Neural progenitor cell (in vitro differentiated cells): ENCODE data around the gene ANO3. TPM values are rescaled to one million over a fixed set of nuclear protein-coding genes. Genes with fewer than 3 reads are reported as not detected.

Experiments used
- DNase-seq: peaks from one replicate; pipeline ENCODE4 v3.0.0-alpha.2; 2016; ENCODE audit warnings: low spot score
- H2AFZ ChIP-seq: fragments of 200-600 bp; sonication (generic); replicated peaks from 2 replicates; pipeline ENCODE4 v1.6.1; 2016; ENCODE audit warnings: antibody characterized with exemption
- H3F3A ChIP-seq: fragments of 200-600 bp; sonication (generic); 2 replicates; pipeline ENCODE4 v1.6.1; 2016; ENCODE audit warnings: antibody characterized with exemption, low read depth
- H3K27ac ChIP-seq: fragments of 200-600 bp; sonication (generic); 2 replicates; pipeline ENCODE4 v1.5.1; 2016; ENCODE audit warnings: mild to moderate bottlenecking
- H3K27me3 ChIP-seq: fragments of 200-600 bp; sonication (generic); 2 replicates; pipeline ENCODE4 v1.6.1; 2016; ENCODE audit warnings: mild to moderate bottlenecking, moderate library complexity
- H3K36me3 ChIP-seq: fragments of 200-600 bp; sonication (generic); 2 replicates; pipeline ENCODE4 v1.5.1; 2016
- H3K4me1 ChIP-seq: fragments of 200-600 bp; sonication (generic); 2 replicates; pipeline ENCODE4 v1.6.1; 2016; ENCODE audit warnings: mixed run types
- H3K4me2 ChIP-seq: fragments of 200-600 bp; sonication (generic); 2 replicates; pipeline ENCODE4 v1.6.1; 2016
- H3K4me3 ChIP-seq: fragments of 200-600 bp; sonication (generic); 2 replicates; pipeline ENCODE4 v1.5.1; 2016
- H3K79me2 ChIP-seq: fragments of 200-600 bp; sonication (generic); 2 replicates; pipeline ENCODE4 v1.6.1; 2016; ENCODE audit warnings: low read depth
- H3K9ac ChIP-seq: fragments of 200-600 bp; sonication (generic); 2 replicates; pipeline ENCODE4 v1.6.1; 2016
- H3K9me3 ChIP-seq: fragments of 200-600 bp; sonication (generic); 2 replicates; pipeline ENCODE4 v1.5.1; 2016; ENCODE audit warnings: low read depth
- H4K20me1 ChIP-seq: fragments of 200-600 bp; sonication (generic); 2 replicates; pipeline ENCODE4 v1.6.1; 2016; ENCODE audit warnings: low read depth
- H3K27ac Mint-ChIP-seq: 3 replicates; pipeline ENCODE4 v1.8.0; 2021; ENCODE audit warnings: mixed read lengths
- H3K27me3 Mint-ChIP-seq: 2 replicates; pipeline ENCODE4 v1.8.0; 2022; ENCODE audit warnings: low read depth, mild to moderate bottlenecking, inconsistent platforms, moderate library complexity, mixed read lengths; ENCODE audit not compliant: insufficient read depth
- H3K36me3 Mint-ChIP-seq: 3 replicates; pipeline ENCODE4 v1.8.0; 2021; ENCODE audit warnings: mixed read lengths
- H3K4me1 Mint-ChIP-seq: 3 replicates; pipeline ENCODE4 v1.8.0; 2021; ENCODE audit warnings: mixed read lengths
- H3K4me3 Mint-ChIP-seq: 3 replicates; pipeline ENCODE4 v1.8.0; 2021; ENCODE audit warnings: mild to moderate bottlenecking, moderate library complexity, mixed read lengths
- H3K9me3 Mint-ChIP-seq: 3 replicates; pipeline ENCODE4 v1.8.0; 2020; ENCODE audit warnings: mixed read lengths
- EZH2 ChIP-seq: fragments of 200-600 bp; sonication (generic); IDR thresholded peaks from 2 replicates; pipeline ENCODE4 v1.6.1; 2017; ENCODE audit warnings: antibody characterized with exemption, mild to moderate bottlenecking, moderate library complexity
- EZH2phosphoT487 ChIP-seq: fragments of 200-600 bp; sonication (generic); IDR thresholded peaks from 2 replicates; pipeline ENCODE4 v1.6.1; 2017; ENCODE audit warnings: antibody characterized with exemption
- total RNA-seq: library from RNA; depleted of rRNA; stranded (reverse); fragments of >200 nt; gene quantifications from 2 replicates; pipeline ENCODE4 v1.2.3, GENCODE V29; 2015; ENCODE audit warnings: low replicate concordance
- TF ChIP-seq, protein P1 (sequence below): fragments of 200-600 bp; sonication (generic); IDR thresholded peaks from 2 replicates; pipeline ENCODE4 v1.5.1; 2017; ENCODE audit warnings: antibody characterized with exemption, mild to moderate bottlenecking

Gene ANO3
- total RNA-seq, 1 donor from 2014 or later, result 2.5 TPM

DNA sequence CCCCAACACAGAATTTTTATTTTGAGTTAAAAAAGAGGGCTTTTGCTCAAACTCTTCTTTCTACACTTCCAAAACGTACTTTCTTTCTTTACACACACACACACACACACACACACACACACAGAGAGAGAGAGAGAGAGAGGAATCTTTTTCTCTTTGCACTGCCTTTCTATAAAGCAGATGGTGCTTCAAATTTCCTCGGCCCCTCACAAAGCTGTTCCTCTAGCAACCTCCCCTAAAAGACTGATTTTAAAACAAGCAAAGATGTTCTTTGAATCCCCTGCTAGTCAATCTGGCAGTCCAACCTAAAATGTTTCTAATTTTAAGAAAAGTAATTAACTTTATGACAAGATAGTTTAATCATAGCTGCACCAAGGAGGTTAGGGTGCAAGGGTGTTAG, 2.7 kb upstream of the ANO3 start:
- Histone ChIP-seq H3F3A (peaks cover 40% of the 10 kb centered on the region), H3K9me3 (no peaks in the 10 kb centered on the region), H3K9ac (no peak overlapping the region), H3K79me2 (no peaks in the 10 kb centered on the region), H2AFZ (peak overlapping the region; percentile 60), H3K27ac (no peak overlapping the region), H3K27me3 (no peaks in the 10 kb centered on the region), H3K4me3 (no peak overlapping the region), H3K36me3 (no peaks in the 10 kb centered on the region), H3K4me2 (peak overlapping the region; percentile 39), H4K20me1 (no peaks in the 10 kb centered on the region), H3K4me1 (peaks cover 52% of the 10 kb centered on the region)
- no peaks in the 10 kb centered on the region for H3K36me3 Mint-ChIP-seq
- TF ChIP-seq, protein P1, sequence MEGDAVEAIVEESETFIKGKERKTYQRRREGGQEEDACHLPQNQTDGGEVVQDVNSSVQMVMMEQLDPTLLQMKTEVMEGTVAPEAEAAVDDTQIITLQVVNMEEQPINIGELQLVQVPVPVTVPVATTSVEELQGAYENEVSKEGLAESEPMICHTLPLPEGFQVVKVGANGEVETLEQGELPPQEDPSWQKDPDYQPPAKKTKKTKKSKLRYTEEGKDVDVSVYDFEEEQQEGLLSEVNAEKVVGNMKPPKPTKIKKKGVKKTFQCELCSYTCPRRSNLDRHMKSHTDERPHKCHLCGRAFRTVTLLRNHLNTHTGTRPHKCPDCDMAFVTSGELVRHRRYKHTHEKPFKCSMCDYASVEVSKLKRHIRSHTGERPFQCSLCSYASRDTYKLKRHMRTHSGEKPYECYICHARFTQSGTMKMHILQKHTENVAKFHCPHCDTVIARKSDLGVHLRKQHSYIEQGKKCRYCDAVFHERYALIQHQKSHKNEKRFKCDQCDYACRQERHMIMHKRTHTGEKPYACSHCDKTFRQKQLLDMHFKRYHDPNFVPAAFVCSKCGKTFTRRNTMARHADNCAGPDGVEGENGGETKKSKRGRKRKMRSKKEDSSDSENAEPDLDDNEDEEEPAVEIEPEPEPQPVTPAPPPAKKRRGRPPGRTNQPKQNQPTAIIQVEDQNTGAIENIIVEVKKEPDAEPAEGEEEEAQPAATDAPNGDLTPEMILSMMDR, result no peak
- TF ChIP-seq EZH2 (no peak), EZH2phosphoT487 (no peak)
- H3K27ac Mint-ChIP-seq, result peak overlapping the region; percentile 4
- DNase-seq, result no peak
- H3K4me3 Mint-ChIP-seq, result no peak overlapping the region
- peaks cover 57% of the 10 kb centered on the region for H3K4me1 Mint-ChIP-seq
- no peaks in the 10 kb centered on the region for H3K9me3 Mint-ChIP-seq
- peaks cover 7% of the 10 kb centered on the region for H3K27me3 Mint-ChIP-seq

DNA sequence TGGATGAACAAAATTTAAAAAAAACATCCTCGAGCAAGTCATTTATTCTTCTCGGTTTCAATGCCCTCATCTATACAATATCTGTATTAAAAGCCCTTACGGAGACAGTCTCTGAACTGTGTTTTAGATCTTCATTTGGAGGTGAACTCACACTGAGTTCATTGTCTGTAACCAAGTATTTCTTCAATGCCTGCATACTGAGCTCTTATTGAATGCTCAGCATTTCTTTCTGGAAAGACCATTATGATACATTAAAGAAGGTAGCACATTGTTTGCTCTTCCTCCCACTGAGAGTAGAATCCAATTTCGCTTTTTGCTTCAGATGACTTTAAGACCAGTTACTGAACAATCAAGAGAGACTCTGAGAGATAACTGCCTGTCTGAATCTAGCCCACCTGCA, 1.7 kb upstream of the ANO3 start:
- no peaks in the 10 kb centered on the region for H3K9me3 ChIP-seq
- Mint-ChIP-seq H3K4me3 (no peak overlapping the region), H3K36me3 (no peaks in the 10 kb centered on the region), H3K4me1 (peaks cover 68% of the 10 kb centered on the region), H3K9me3 (no peaks in the 10 kb centered on the region), H3K27me3 (peaks cover 7% of the 10 kb centered on the region), H3K27ac (peak overlapping the region; percentile 88)
- no peak overlapping the region for H3K4me3 ChIP-seq
- H2AFZ ChIP-seq, result no peak overlapping the region
- H3K36me3 ChIP-seq, result no peaks in the 10 kb centered on the region
- DNase-seq, result no peak
- peaks cover 60% of the 10 kb centered on the region for H3K4me1 ChIP-seq
- H4K20me1 ChIP-seq, result no peaks in the 10 kb centered on the region
- peak overlapping the region; percentile 68 for H3K4me2 ChIP-seq
- no peak overlapping the region for H3K27ac ChIP-seq
- peaks cover 40% of the 10 kb centered on the region for H3F3A ChIP-seq
- H3K9ac ChIP-seq, result no peak overlapping the region
- no peaks in the 10 kb centered on the region for H3K79me2 ChIP-seq
- TF ChIP-seq, protein P1, result no peak
- TF ChIP-seq EZH2phosphoT487, result no peak
- TF ChIP-seq EZH2, result no peak
- H3K27me3 ChIP-seq, result no peaks in the 10 kb centered on the region

DNA sequence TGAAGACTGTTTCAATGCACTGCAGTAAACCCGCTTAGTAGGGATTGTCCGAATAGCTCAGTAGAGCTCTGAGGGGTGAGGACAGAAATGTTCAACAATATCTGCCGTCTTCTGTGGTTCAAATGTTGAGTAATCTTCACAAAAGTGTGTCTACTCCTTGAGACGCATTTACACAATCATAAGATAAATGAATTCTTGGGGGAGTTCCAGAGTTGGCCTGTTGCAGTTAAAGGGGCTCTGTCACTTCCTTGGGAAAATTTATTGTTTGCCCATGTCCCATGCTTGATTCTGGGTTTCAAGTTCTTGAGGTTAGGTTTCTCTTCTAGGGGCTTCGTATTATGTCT, 614 bp downstream of the ANO3 start:
- Histone ChIP-seq H2AFZ (no peak overlapping the region), H3F3A (peaks cover 40% of the 10 kb centered on the region), H3K4me2 (peak overlapping the region; percentile 72), H3K4me3 (peak overlapping the region; percentile 43), H3K9me3 (no peaks in the 10 kb centered on the region), H3K4me1 (peaks cover 66% of the 10 kb centered on the region), H3K27ac (no peak overlapping the region), H3K27me3 (no peaks in the 10 kb centered on the region), H3K9ac (no peak overlapping the region), H3K36me3 (no peaks in the 10 kb centered on the region), H4K20me1 (no peaks in the 10 kb centered on the region), H3K79me2 (no peaks in the 10 kb centered on the region)
- H3K27me3 Mint-ChIP-seq, result peaks cover 9% of the 10 kb centered on the region
- no peaks in the 10 kb centered on the region for H3K9me3 Mint-ChIP-seq
- no peaks in the 10 kb centered on the region for H3K36me3 Mint-ChIP-seq
- peaks cover 75% of the 10 kb centered on the region for H3K4me1 Mint-ChIP-seq
- TF ChIP-seq, protein P1, result no peak
- TF ChIP-seq EZH2phosphoT487 (no peak), EZH2 (no peak)
- peak overlapping the region; percentile 85 for H3K4me3 Mint-ChIP-seq
- no peak for DNase-seq
- H3K27ac Mint-ChIP-seq, result peak overlapping the region; percentile 91
